Brain microvascular endothelial cell (primary cell): ENCODE measurements around the gene CORO1C.

ENCODE experiments used
- DNase-seq: peaks from one replicate; pipeline ENCODE4 v3.0.0-alpha.2; 2020
- H3K27ac ChIP-seq: fragments of 250-450 bp; sonication (Bioruptor Pico); 2 replicates; pipeline ENCODE4 v1.5.1; 2020; ENCODE audit warnings: mild to moderate bottlenecking, moderate library complexity
- H3K27me3 ChIP-seq: fragments of 250-450 bp; sonication (Bioruptor Pico); replicated peaks from 2 replicates; pipeline ENCODE4 v1.5.1; 2020; ENCODE audit warnings: mild to moderate bottlenecking
- H3K36me3 ChIP-seq: fragments of 250-450 bp; sonication (Bioruptor Pico); replicated peaks from 2 replicates; pipeline ENCODE4 v1.5.1; 2020; ENCODE audit warnings: mild to moderate bottlenecking
- H3K4me3 ChIP-seq: 2 replicates; pipeline ENCODE4 v1.5.1; 2011; ENCODE audit warnings: low read depth, mild to moderate bottlenecking, control low read depth, low read length, moderate library complexity
- in situ Hi-C: cut with HindIII; loops from 2 replicates; pipeline ENCODE4 v1.10.0; 2017; ENCODE audit warnings: low sequenced_read_pairs, low pct_ligation_motif_present
- TF ChIP-seq, protein P1 (sequence below): IDR thresholded peaks from 2 replicates; pipeline ENCODE4 v1.5.1; 2011; ENCODE audit warnings: low read depth, mild to moderate bottlenecking, moderate library complexity, low read length, control low read depth, inconsistent platforms; ENCODE audit errors: missing control alignments

The CORO1C gene

GRCh38 chr12:108638141-108638827 lies 93.0 kb downstream of the CORO1C start:
- Histone ChIP-seq H3K27me3 (no peaks in the 10 kb centered on the region), H3K27ac (no peak overlapping the region), H3K4me3 (no peak overlapping the region), H3K36me3 (peaks cover 11% of the 10 kb centered on the region)
- TF ChIP-seq, protein P1, sequence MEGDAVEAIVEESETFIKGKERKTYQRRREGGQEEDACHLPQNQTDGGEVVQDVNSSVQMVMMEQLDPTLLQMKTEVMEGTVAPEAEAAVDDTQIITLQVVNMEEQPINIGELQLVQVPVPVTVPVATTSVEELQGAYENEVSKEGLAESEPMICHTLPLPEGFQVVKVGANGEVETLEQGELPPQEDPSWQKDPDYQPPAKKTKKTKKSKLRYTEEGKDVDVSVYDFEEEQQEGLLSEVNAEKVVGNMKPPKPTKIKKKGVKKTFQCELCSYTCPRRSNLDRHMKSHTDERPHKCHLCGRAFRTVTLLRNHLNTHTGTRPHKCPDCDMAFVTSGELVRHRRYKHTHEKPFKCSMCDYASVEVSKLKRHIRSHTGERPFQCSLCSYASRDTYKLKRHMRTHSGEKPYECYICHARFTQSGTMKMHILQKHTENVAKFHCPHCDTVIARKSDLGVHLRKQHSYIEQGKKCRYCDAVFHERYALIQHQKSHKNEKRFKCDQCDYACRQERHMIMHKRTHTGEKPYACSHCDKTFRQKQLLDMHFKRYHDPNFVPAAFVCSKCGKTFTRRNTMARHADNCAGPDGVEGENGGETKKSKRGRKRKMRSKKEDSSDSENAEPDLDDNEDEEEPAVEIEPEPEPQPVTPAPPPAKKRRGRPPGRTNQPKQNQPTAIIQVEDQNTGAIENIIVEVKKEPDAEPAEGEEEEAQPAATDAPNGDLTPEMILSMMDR, result no peak
- no peak for DNase-seq
- in situ Hi-C loops, result no loop called here

GRCh38 chr12:108637222-108637971 lies 93.9 kb downstream of the CORO1C start:
- Histone ChIP-seq H3K4me3 (no peak overlapping the region), H3K36me3 (peaks cover 11% of the 10 kb centered on the region), H3K27me3 (no peaks in the 10 kb centered on the region), H3K27ac (no peak overlapping the region)
- TF ChIP-seq, protein P1, result no peak
- DNase-seq, result no peak
- in situ Hi-C loops, result no loop called here

- Histone ChIP-seq H3K36me3 (peaks cover 5% of the 10 kb centered on the region), H3K27ac (no peak overlapping the region)
- in situ Hi-C loops, result no loop called here
These were observed 95.1 kb downstream of the CORO1C start for GRCh38 chr12:108635997-108636808.

GRCh38 chr12:108635201-108635996 lies 95.9 kb downstream of the CORO1C start:
- TF ChIP-seq, protein P1, result no peak
- Histone ChIP-seq H3K36me3 (no peaks in the 10 kb centered on the region), H3K27ac (no peak overlapping the region), H3K4me3 (no peak overlapping the region), H3K27me3 (no peaks in the 10 kb centered on the region)
- no peak for DNase-seq
- in situ Hi-C loops, result no loop called here

More at GRCh38 chr12:108635997-108636808, 95.1 kb downstream of the CORO1C start:
- DNase-seq, result no peak
- no peaks in the 10 kb centered on the region for H3K27me3 ChIP-seq
- TF ChIP-seq, protein P1, result no peak
- no peak overlapping the region for H3K4me3 ChIP-seq

GRCh38 chr12:108634341-108634751 lies 97.0 kb downstream of the CORO1C start:
- Histone ChIP-seq H3K36me3 (no peaks in the 10 kb centered on the region), H3K27me3 (no peaks in the 10 kb centered on the region), H3K4me3 (no peak overlapping the region), H3K27ac (no peak overlapping the region)
- in situ Hi-C loops, result no loop called here
- TF ChIP-seq, protein P1, result no peak
- no peak for DNase-seq
